Stomach smooth muscle (tissue), 2 donors: ENCODE results near the gene ABCA12.

Experiments
- H3K27ac ChIP-seq: one replicate; pipeline ENCODE4 v1.7.0; 2013; ENCODE audit warnings: mild to moderate bottlenecking, low read length, inconsistent platforms
- H3K27me3 ChIP-seq, 2 donors: one replicate each; pipeline ENCODE4 v1.7.0; 2013; ENCODE audit warnings: low read length in 2 of 2; ENCODE audit not compliant: insufficient read depth in 2 of 2, control insufficient read depth in 1 of 2
- H3K36me3 ChIP-seq, 2 donors: one replicate each; pipeline ENCODE4 v1.7.0; 2013; ENCODE audit warnings: low read length in 2 of 2; ENCODE audit not compliant: control insufficient read depth in 2 of 2, insufficient read depth in 2 of 2
- H3K4me1 ChIP-seq: one replicate; pipeline ENCODE4 v1.7.0; 2013; ENCODE audit warnings: low read length; ENCODE audit not compliant: control insufficient read depth, insufficient read depth
- H3K4me3 ChIP-seq, 2 donors: one replicate each; pipeline ENCODE4 v1.7.0; 2013; ENCODE audit warnings: low read length in 2 of 2
- H3K9ac ChIP-seq, 2 donors: one replicate each; pipeline ENCODE4 v1.7.0; 2013; ENCODE audit warnings: low read length in 2 of 2, mild to moderate bottlenecking in 1 of 2
- H3K9me3 ChIP-seq, 2 donors: one replicate each; pipeline ENCODE4 v1.7.0; 2013; ENCODE audit warnings: low read length in 2 of 2; ENCODE audit not compliant: control insufficient read depth in 2 of 2
- donor health status: healthy.
- donor health status: Pancreatic carcinoma.

The ABCA12 gene

DNA sequence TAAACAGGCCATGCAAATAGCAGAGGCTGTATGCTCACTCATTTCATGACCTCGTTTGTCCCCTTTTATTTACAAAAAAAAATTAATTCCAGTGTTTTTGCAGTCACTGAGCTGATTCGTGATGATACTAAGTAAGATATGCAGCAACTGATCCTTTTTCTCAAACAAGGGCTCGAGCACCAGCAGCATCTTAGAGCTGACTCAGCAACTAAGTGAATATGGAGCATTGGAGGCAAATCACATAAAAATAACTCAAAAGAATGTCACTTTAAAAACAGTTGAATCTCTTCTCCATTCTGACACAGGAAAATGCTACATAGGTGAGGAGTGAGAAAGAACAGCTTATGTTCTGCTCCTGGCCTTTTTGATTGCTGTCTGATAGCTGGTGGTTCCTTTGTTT, 152.8 kb downstream of the ABCA12 start:
- no peak overlapping the region for H3K9ac ChIP-seq

DNA sequence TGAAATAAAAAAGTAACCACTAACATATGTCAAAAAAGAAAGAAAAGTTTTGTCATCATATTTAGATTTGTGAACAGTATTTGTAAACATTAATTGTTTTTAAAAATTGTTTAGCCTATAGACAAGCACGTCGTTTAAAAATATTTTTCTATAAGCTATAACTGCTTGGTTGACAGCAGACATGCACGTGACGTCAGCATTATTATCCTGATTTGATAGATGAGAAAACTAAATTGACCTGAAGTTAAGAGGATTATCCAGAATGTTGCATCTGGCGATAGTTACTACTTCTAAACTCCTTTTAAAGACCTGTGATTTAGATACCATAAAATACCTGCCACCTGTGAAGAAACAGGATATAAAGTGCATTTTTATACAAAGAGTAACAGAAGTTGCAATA, 172.0 kb downstream of the ABCA12 start:
- Histone ChIP-seq H3K9me3 (no peaks in the 10 kb centered on the region), H3K9ac (no peak overlapping the region), H3K36me3 (no peaks in the 10 kb centered on the region), H3K27me3 (no peaks in the 10 kb centered on the region), H3K27ac (no peak overlapping the region), H3K4me3 (no peak overlapping the region), H3K4me1 (no peaks in the 10 kb centered on the region)

More for the DNA sequence above, 152.8 kb downstream of the ABCA12 start:
- Histone ChIP-seq H3K9me3 (peaks cover 0 to 2% of the 10 kb centered on the region in 2 donors), H3K27ac (no peak overlapping the region), H3K4me3 (no peak overlapping the region), H3K36me3 (no peaks in the 10 kb centered on the region), H3K27me3 (no peaks in the 10 kb centered on the region), H3K4me1 (no peaks in the 10 kb centered on the region)

DNA sequence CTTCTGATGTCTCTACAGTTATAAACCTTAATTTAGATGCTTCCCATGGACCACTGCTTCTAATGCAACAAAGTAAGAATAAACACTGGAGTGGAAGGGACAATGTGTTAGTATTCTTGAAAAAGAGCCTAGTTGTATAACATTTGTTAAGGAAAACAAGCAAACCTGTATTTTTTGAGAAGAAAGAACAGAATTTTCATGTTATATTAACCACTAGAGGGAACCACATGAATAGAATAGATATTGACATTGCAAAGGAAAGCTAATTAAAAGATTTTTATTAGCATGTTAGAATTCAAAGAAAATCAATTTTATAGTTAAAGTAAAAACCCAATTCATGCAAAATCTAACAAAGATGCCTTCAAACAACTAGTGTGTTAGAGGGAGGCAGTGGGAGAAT, 177.7 kb downstream of the ABCA12 start:
- H3K27me3 ChIP-seq, result no peaks in the 10 kb centered on the region
- no peaks in the 10 kb centered on the region for H3K36me3 ChIP-seq
- no peak overlapping the region for H3K9ac ChIP-seq
- H3K27ac ChIP-seq, result no peak overlapping the region
- no peaks in the 10 kb centered on the region for H3K9me3 ChIP-seq
- no peaks in the 10 kb centered on the region for H3K4me1 ChIP-seq
- no peak overlapping the region for H3K4me3 ChIP-seq

DNA sequence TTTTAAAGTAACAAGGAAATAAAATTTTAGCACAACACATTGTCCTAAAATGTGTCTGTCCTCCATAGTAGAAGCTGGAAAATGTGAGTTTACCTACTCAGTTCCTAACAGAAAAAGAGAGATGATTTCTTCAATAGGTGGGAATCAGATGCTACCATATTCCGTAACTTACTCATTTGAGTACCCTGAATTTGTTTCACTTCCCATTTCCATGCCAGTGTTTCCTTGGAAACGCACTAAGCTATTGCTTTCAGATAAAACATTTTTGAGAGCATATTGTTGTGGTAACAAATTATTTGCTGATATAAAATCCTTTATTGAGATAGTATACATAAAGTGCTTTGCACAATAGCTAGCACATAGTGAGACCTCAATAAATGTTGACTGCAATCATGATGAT, 191.5 kb downstream of the ABCA12 start:
- Histone ChIP-seq H3K9ac (no peak overlapping the region), H3K4me1 (no peaks in the 10 kb centered on the region), H3K9me3 (no peaks in the 10 kb centered on the region), H3K36me3 (no peaks in the 10 kb centered on the region), H3K27ac (no peak overlapping the region), H3K27me3 (no peaks in the 10 kb centered on the region), H3K4me3 (no peak overlapping the region)

DNA sequence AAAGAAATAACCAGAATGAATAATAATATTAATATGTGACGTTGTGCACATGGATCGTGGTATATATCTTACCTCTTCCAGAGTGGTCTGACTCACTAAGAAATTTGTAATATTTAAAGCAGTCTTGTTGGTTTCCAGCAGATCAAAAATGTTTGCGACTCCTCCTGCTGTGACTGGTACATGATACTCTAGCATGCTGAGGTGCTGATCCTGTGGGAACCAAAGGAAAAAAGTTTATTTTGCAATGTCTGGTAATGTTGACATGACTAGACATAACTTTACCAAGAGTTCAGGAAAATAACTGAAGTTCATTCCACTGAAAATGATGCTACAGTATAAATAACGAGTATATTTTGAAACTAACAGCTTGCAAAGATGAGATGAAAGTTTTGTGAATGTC, 204.4 kb downstream of the ABCA12 start:
- Histone ChIP-seq H3K27ac (no peak overlapping the region), H3K9me3 (no peaks in the 10 kb centered on the region), H3K4me3 (no peak overlapping the region), H3K27me3 (no peaks in the 10 kb centered on the region), H3K36me3 (no peaks in the 10 kb centered on the region), H3K9ac (no peak overlapping the region), H3K4me1 (no peaks in the 10 kb centered on the region)

DNA sequence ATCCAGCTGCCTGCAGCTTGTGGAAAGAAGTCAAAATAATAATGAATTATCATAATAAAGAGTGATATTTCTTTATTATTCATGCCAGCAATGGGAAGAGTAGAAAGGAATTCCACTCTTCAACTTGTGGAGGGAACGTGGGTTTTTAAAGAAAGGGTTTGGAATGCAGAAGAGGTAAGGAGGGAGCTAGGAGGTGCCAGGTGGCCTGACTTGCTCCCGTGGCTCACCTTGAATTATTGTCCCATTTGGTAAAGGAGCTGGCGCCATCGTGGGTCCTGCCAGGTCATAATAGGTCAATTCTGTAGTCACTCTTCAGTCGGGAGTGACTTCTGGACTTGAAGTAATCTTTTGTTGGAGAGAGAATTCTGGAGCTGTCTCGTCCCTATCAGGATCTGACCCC, 233.8 kb downstream of the ABCA12 start:
- Histone ChIP-seq H3K4me1 (no peaks in the 10 kb centered on the region), H3K27ac (no peak overlapping the region), H3K4me3 (no peak overlapping the region), H3K36me3 (no peaks in the 10 kb centered on the region), H3K9ac (no peak overlapping the region), H3K9me3 (no peaks in the 10 kb centered on the region), H3K27me3 (no peaks in the 10 kb centered on the region)

DNA sequence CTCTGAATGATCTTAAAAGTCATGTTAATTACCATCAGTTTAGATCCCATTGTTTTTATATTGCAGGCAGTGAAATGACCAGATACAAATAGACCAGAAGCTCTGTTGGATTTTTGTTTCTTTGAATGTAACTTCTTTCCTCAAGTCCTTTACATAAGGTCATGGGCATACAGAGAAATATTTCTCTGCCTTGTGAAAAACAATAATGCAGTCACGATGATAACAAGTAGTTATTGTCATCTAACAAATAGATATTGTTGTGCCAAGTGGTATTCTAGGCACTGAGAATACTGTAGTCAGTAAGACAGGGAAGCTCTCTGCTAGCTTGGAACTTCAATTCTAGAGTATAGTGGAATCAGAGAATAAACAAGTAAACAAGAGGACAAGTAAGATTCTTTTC, 234.2 kb downstream of the ABCA12 start:
- Histone ChIP-seq H3K9ac (no peak overlapping the region), H3K27ac (no peak overlapping the region), H3K27me3 (no peaks in the 10 kb centered on the region), H3K9me3 (no peaks in the 10 kb centered on the region), H3K4me1 (no peaks in the 10 kb centered on the region), H3K36me3 (no peaks in the 10 kb centered on the region), H3K4me3 (no peak overlapping the region)

DNA sequence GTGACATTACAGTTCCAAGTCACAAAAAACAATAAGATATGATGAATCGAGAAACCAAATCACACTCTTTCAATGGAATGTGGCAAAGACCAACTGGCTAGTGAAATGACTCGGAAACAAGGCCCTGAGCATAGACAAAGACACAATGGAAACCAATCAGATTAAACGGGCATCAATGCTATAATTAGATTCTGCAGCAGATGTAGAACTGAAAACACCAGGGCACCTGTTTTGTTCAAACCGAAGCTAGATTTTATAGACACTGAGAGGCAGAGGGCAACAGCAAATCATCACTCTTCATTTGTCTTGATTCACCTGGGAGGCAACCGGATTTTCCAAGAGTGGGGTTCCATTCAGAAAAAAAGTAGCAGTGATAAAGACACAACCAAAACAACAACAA, 236.1 kb downstream of the ABCA12 start:
- no peaks in the 10 kb centered on the region for H3K9me3 ChIP-seq
- no peaks in the 10 kb centered on the region for H3K27me3 ChIP-seq
- H3K9ac ChIP-seq, result no peak overlapping the region
- H3K36me3 ChIP-seq, result no peaks in the 10 kb centered on the region
- no peak overlapping the region for H3K27ac ChIP-seq
- no peaks in the 10 kb centered on the region for H3K4me1 ChIP-seq
- H3K4me3 ChIP-seq, result no peak overlapping the region

DNA sequence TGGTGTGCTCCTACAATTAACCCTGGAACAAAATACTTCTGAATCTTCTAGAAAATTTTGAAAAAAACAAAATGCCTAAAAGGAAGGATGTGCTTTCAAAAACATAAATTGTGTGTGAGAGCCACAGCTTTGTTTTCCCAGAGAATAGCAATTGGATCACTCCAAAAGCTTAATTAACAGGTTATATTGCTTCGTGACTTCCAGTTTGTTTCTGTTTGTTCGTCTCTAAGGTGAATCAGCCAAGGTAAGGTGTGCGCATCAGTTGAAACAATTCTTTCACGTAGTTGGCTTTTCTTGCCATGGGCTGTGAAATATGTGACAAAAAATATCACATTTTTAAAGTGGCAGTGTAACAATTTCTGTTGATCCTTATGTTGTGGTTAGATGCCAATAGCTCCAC, 238.7 kb downstream of the ABCA12 start:
- no peak overlapping the region for H3K4me3 ChIP-seq
- no peak overlapping the region for H3K27ac ChIP-seq
- H3K27me3 ChIP-seq, result no peaks in the 10 kb centered on the region
- no peaks in the 10 kb centered on the region for H3K36me3 ChIP-seq
- H3K4me1 ChIP-seq, result no peaks in the 10 kb centered on the region
- no peaks in the 10 kb centered on the region for H3K9me3 ChIP-seq
- no peak overlapping the region for H3K9ac ChIP-seq

DNA sequence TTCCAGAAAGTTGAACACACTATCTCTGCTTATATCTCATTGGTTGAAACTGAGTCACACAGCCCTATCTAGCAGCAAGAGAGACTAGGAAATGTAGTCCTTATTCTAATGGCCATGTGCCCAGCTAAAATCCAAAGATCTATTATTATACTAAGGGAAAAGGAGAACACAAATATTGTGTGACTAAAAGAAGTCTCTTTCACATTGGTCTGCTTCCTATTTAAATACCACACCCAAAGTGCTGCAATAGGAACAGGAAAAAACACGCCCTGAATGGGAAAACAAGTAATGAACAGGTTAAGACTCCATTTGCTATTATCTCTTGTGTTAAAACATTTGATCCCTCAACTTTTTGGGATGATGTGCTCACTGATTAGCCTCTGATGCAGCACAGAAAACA, 242.2 kb downstream of the ABCA12 start:
- Histone ChIP-seq H3K27me3 (no peaks in the 10 kb centered on the region), H3K9ac (no peak overlapping the region), H3K27ac (no peak overlapping the region), H3K4me3 (no peak overlapping the region), H3K9me3 (no peaks in the 10 kb centered on the region), H3K4me1 (no peaks in the 10 kb centered on the region), H3K36me3 (no peaks in the 10 kb centered on the region)

DNA sequence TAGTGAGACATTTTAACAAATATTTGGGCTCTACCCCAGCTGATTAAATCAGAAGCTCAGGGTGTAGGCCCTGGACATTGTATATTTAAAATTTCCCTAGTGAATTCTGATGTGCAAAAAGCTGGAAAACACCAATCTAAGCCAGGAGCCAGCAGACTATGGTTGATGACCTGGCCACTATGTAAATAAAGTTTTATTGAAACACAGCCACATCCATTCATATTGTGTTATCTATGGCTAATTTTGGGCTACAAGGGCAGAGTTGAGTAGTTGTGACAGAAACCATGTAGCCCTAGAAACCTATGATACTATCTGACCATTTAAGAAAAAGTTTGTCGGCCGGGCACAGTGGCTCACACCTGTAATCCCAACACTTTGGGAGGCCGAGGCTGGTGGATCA, 243.0 kb downstream of the ABCA12 start:
- H3K4me3 ChIP-seq, result no peak overlapping the region
- H3K27me3 ChIP-seq, result no peaks in the 10 kb centered on the region
- H3K4me1 ChIP-seq, result no peaks in the 10 kb centered on the region
- H3K9ac ChIP-seq, result no peak overlapping the region
- no peak overlapping the region for H3K27ac ChIP-seq
- no peaks in the 10 kb centered on the region for H3K9me3 ChIP-seq
- H3K36me3 ChIP-seq, result no peaks in the 10 kb centered on the region

DNA sequence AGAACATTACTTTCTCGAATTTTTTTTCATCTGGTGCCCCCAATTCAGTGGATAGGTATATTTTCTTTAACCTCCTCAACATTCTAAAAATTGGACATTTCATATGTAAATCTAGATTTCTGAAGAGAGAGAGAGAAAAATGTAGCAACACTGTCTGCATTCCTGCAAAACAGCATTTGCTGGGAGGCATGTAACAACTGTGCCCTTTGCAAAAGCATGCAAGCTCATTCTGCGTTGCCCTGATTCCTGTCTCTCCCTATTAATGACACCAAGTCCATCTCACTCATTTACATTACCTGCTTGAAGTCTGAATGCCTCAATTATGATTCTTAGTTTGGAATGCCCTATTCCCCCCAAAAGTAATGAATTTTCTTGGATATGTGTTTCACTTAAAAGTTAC, 249.1 kb downstream of the ABCA12 start:
- H3K4me1 ChIP-seq, result no peaks in the 10 kb centered on the region

More for the DNA sequence above, 249.1 kb downstream of the ABCA12 start:
- H3K27me3 ChIP-seq, result no peaks in the 10 kb centered on the region
- H3K36me3 ChIP-seq, result no peaks in the 10 kb centered on the region
- no peak overlapping the region for H3K9ac ChIP-seq
- H3K9me3 ChIP-seq, result no peaks in the 10 kb centered on the region
- H3K4me3 ChIP-seq, result no peak overlapping the region
- no peak overlapping the region for H3K27ac ChIP-seq
